ENCODE measurements around the gene KIAA1217.

Gene KIAA1217

GRCh38 chr10:24407928-24408327, 199.0 kb downstream of the KIAA1217 start:
- H3K36me3 ChIP-seq (ENCODE audit: insufficient read depth, low read length), result no peaks in the 10 kb centered on the region
- H3K27me3 ChIP-seq (ENCODE audit: insufficient read depth, low read length), result no peaks in the 10 kb centered on the region
- H3K4me3 ChIP-seq (ENCODE audit: low read depth, low read length), result no peak overlapping the region
- H2AFZ ChIP-seq (ENCODE audit: low read length, unreplicated experiment), result no peak overlapping the region
- H3K4me1 ChIP-seq (ENCODE audit: control insufficient read depth, insufficient read depth, low read length, unreplicated experiment), result no peaks in the 10 kb centered on the region
- H3K27ac ChIP-seq (ENCODE audit: low read depth, low read length), result no peak overlapping the region
- no peaks in the 10 kb centered on the region for H3K79me2 ChIP-seq (ENCODE audit: control insufficient read depth, insufficient read depth, low read length, unreplicated experiment)

GRCh38 chr10:24408365-24408764, 199.4 kb downstream of the KIAA1217 start:
- no peak overlapping the region for H3K4me3 ChIP-seq (ENCODE audit: low read depth, low read length)
- no peak overlapping the region for H3K27ac ChIP-seq (ENCODE audit: low read depth, low read length)
- no peaks in the 10 kb centered on the region for H3K27me3 ChIP-seq (ENCODE audit: insufficient read depth, low read length)
- no peak overlapping the region for H2AFZ ChIP-seq (ENCODE audit: low read length, unreplicated experiment)
- H3K4me1 ChIP-seq (ENCODE audit: control insufficient read depth, insufficient read depth, low read length, unreplicated experiment), result no peaks in the 10 kb centered on the region
- H3K79me2 ChIP-seq (ENCODE audit: control insufficient read depth, insufficient read depth, low read length, unreplicated experiment), result no peaks in the 10 kb centered on the region
- H3K36me3 ChIP-seq (ENCODE audit: insufficient read depth, low read length), result no peaks in the 10 kb centered on the region

- H3K27me3 ChIP-seq (ENCODE audit: insufficient read depth, low read length), result no peaks in the 10 kb centered on the region
- no peak overlapping the region for H3K4me3 ChIP-seq (ENCODE audit: low read depth, low read length)
- H2AFZ ChIP-seq (ENCODE audit: low read length, unreplicated experiment), result no peak overlapping the region
- no peaks in the 10 kb centered on the region for H3K79me2 ChIP-seq (ENCODE audit: control insufficient read depth, insufficient read depth, low read length, unreplicated experiment)
- H3K27ac ChIP-seq (ENCODE audit: low read depth, low read length), result no peak overlapping the region
- no peaks in the 10 kb centered on the region for H3K36me3 ChIP-seq (ENCODE audit: insufficient read depth, low read length)
- no peaks in the 10 kb centered on the region for H3K4me1 ChIP-seq (ENCODE audit: control insufficient read depth, insufficient read depth, low read length, unreplicated experiment)
Observed at GRCh38 chr10:24414597-24414996, 205.7 kb downstream of the KIAA1217 start.

GRCh38 chr10:24415455-24416125, 206.7 kb downstream of the KIAA1217 start:
- no peak overlapping the region for H3K4me3 ChIP-seq (ENCODE audit: low read depth, low read length)
- H3K79me2 ChIP-seq (ENCODE audit: control insufficient read depth, insufficient read depth, low read length, unreplicated experiment), result no peaks in the 10 kb centered on the region
- no peaks in the 10 kb centered on the region for H3K36me3 ChIP-seq (ENCODE audit: insufficient read depth, low read length)
- no peak overlapping the region for H2AFZ ChIP-seq (ENCODE audit: low read length, unreplicated experiment)
- no peak overlapping the region for H3K27ac ChIP-seq (ENCODE audit: low read depth, low read length)
- no peaks in the 10 kb centered on the region for H3K27me3 ChIP-seq (ENCODE audit: insufficient read depth, low read length)
- no peaks in the 10 kb centered on the region for H3K4me1 ChIP-seq (ENCODE audit: control insufficient read depth, insufficient read depth, low read length, unreplicated experiment)

- H3K4me1 ChIP-seq (ENCODE audit: control insufficient read depth, insufficient read depth, low read length, unreplicated experiment), result no peaks in the 10 kb centered on the region
- H3K36me3 ChIP-seq (ENCODE audit: insufficient read depth, low read length), result no peaks in the 10 kb centered on the region
- H3K79me2 ChIP-seq (ENCODE audit: control insufficient read depth, insufficient read depth, low read length, unreplicated experiment), result no peaks in the 10 kb centered on the region
- H3K27ac ChIP-seq (ENCODE audit: low read depth, low read length), result no peak overlapping the region
- H3K27me3 ChIP-seq (ENCODE audit: insufficient read depth, low read length), result no peaks in the 10 kb centered on the region
- no peak overlapping the region for H3K4me3 ChIP-seq (ENCODE audit: low read depth, low read length)
- no peak overlapping the region for H2AFZ ChIP-seq (ENCODE audit: low read length, unreplicated experiment)
Observed at GRCh38 chr10:24416248-24416647, 207.3 kb downstream of the KIAA1217 start.

- Histone ChIP-seq H3K79me2 (ENCODE audit: control insufficient read depth, insufficient read depth, low read length, unreplicated experiment) (no peaks in the 10 kb centered on the region), H3K4me1 (ENCODE audit: control insufficient read depth, insufficient read depth, low read length, unreplicated experiment) (no peaks in the 10 kb centered on the region), H3K4me3 (ENCODE audit: low read depth, low read length) (no peak overlapping the region), H2AFZ (ENCODE audit: low read length, unreplicated experiment) (no peak overlapping the region), H3K27me3 (ENCODE audit: insufficient read depth, low read length) (no peaks in the 10 kb centered on the region), H3K36me3 (ENCODE audit: insufficient read depth, low read length) (no peaks in the 10 kb centered on the region), H3K27ac (ENCODE audit: low read depth, low read length) (no peak overlapping the region)
Observed at GRCh38 chr10:24417053-24417452, 208.1 kb downstream of the KIAA1217 start.

GRCh38 chr10:24418532-24418931, 209.6 kb downstream of the KIAA1217 start:
- no peak overlapping the region for H3K4me3 ChIP-seq (ENCODE audit: low read depth, low read length)
- H2AFZ ChIP-seq (ENCODE audit: low read length, unreplicated experiment), result no peak overlapping the region
- H3K79me2 ChIP-seq (ENCODE audit: control insufficient read depth, insufficient read depth, low read length, unreplicated experiment), result no peaks in the 10 kb centered on the region
- no peaks in the 10 kb centered on the region for H3K4me1 ChIP-seq (ENCODE audit: control insufficient read depth, insufficient read depth, low read length, unreplicated experiment)
- H3K27me3 ChIP-seq (ENCODE audit: insufficient read depth, low read length), result no peaks in the 10 kb centered on the region
- no peak overlapping the region for H3K27ac ChIP-seq (ENCODE audit: low read depth, low read length)
- no peaks in the 10 kb centered on the region for H3K36me3 ChIP-seq (ENCODE audit: insufficient read depth, low read length)

GRCh38 chr10:24419066-24419465, 210.1 kb downstream of the KIAA1217 start:
- Histone ChIP-seq H3K36me3 (ENCODE audit: insufficient read depth, low read length) (no peaks in the 10 kb centered on the region), H3K4me3 (ENCODE audit: low read depth, low read length) (no peak overlapping the region), H3K27ac (ENCODE audit: low read depth, low read length) (no peak overlapping the region), H3K27me3 (ENCODE audit: insufficient read depth, low read length) (no peaks in the 10 kb centered on the region), H3K79me2 (ENCODE audit: control insufficient read depth, insufficient read depth, low read length, unreplicated experiment) (no peaks in the 10 kb centered on the region), H2AFZ (ENCODE audit: low read length, unreplicated experiment) (no peak overlapping the region), H3K4me1 (ENCODE audit: control insufficient read depth, insufficient read depth, low read length, unreplicated experiment) (no peaks in the 10 kb centered on the region)

GRCh38 chr10:24425151-24425550, 216.2 kb downstream of the KIAA1217 start:
- Histone ChIP-seq H3K36me3 (ENCODE audit: insufficient read depth, low read length) (no peaks in the 10 kb centered on the region), H3K79me2 (ENCODE audit: control insufficient read depth, insufficient read depth, low read length, unreplicated experiment) (no peaks in the 10 kb centered on the region), H3K27me3 (ENCODE audit: insufficient read depth, low read length) (no peaks in the 10 kb centered on the region), H3K4me1 (ENCODE audit: control insufficient read depth, insufficient read depth, low read length, unreplicated experiment) (peaks cover 7% of the 10 kb centered on the region), H2AFZ (ENCODE audit: low read length, unreplicated experiment) (no peak overlapping the region), H3K4me3 (ENCODE audit: low read depth, low read length) (no peak overlapping the region), H3K27ac (ENCODE audit: low read depth, low read length) (no peak overlapping the region)

GRCh38 chr10:24427678-24428409, 218.9 kb downstream of the KIAA1217 start:
- no peak overlapping the region for H3K4me3 ChIP-seq (ENCODE audit: low read depth, low read length)
- no peaks in the 10 kb centered on the region for H3K36me3 ChIP-seq (ENCODE audit: insufficient read depth, low read length)
- H3K27ac ChIP-seq (ENCODE audit: low read depth, low read length), result no peak overlapping the region
- no peaks in the 10 kb centered on the region for H3K79me2 ChIP-seq (ENCODE audit: control insufficient read depth, insufficient read depth, low read length, unreplicated experiment)
- H3K4me1 ChIP-seq (ENCODE audit: control insufficient read depth, insufficient read depth, low read length, unreplicated experiment), result peaks cover 14% of the 10 kb centered on the region
- H3K27me3 ChIP-seq (ENCODE audit: insufficient read depth, low read length), result no peaks in the 10 kb centered on the region
- H2AFZ ChIP-seq (ENCODE audit: low read length, unreplicated experiment), result no peak overlapping the region

GRCh38 chr10:24428410-24428782, 219.5 kb downstream of the KIAA1217 start:
- Histone ChIP-seq H3K27me3 (ENCODE audit: insufficient read depth, low read length) (no peaks in the 10 kb centered on the region), H3K4me1 (ENCODE audit: control insufficient read depth, insufficient read depth, low read length, unreplicated experiment) (peaks cover 16% of the 10 kb centered on the region), H3K27ac (ENCODE audit: low read depth, low read length) (no peak overlapping the region), H3K4me3 (ENCODE audit: low read depth, low read length) (no peak overlapping the region), H3K36me3 (ENCODE audit: insufficient read depth, low read length) (no peaks in the 10 kb centered on the region), H2AFZ (ENCODE audit: low read length, unreplicated experiment) (no peak overlapping the region), H3K79me2 (ENCODE audit: control insufficient read depth, insufficient read depth, low read length, unreplicated experiment) (no peaks in the 10 kb centered on the region)
